Activated CD4-positive, alpha-beta T cell treated with anti-CD3 and anti-CD28 coated beads, Interleukin-2, amount 10 ng/mL, durations not matched to agents 24 days and 14 days (primary cell): ENCODE measurements around the gene ROR2. TPM values are rescaled to one million over a fixed set of nuclear protein-coding genes. Genes with fewer than 3 reads are reported as not detected.

ENCODE experiments used
- DNase-seq: peaks from one replicate; pipeline ENCODE4 v3.0.0; 2022
- H3K27ac Mint-ChIP-seq: one replicate; pipeline ENCODE4 v1.8.0; 2022; ENCODE audit warnings: mild to moderate bottlenecking, mixed read lengths
- H3K27me3 Mint-ChIP-seq: one replicate; pipeline ENCODE4 v1.8.0; 2022; ENCODE audit warnings: mixed read lengths
- H3K36me3 Mint-ChIP-seq: one replicate; pipeline ENCODE4 v1.8.0; 2022; ENCODE audit warnings: low read depth, mild to moderate bottlenecking, mixed read lengths
- H3K4me1 Mint-ChIP-seq: one replicate; pipeline ENCODE4 v1.8.0; 2021; ENCODE audit warnings: mixed read lengths
- H3K4me3 Mint-ChIP-seq: one replicate; pipeline ENCODE4 v1.8.0; 2022; ENCODE audit warnings: mild to moderate bottlenecking, moderate library complexity, mixed read lengths
- H3K9me3 Mint-ChIP-seq: one replicate; pipeline ENCODE4 v1.8.0; 2021; ENCODE audit warnings: mixed read lengths
- intact Hi-C: fragments of 100-400 bp; cut with micrococcal nuclease; formaldehyde crosslinking; loops from one replicate; pipeline ENCODE4 v1.15.1; 2023
- total RNA-seq: library from RNA; stranded (reverse); gene quantifications from 2 replicates; pipeline ENCODE4 v1.2.3, GENCODE V29; 2022

The ROR2 gene
- total RNA-seq, 1 donor from 2014 or later = 0.40 TPM

DNA sequence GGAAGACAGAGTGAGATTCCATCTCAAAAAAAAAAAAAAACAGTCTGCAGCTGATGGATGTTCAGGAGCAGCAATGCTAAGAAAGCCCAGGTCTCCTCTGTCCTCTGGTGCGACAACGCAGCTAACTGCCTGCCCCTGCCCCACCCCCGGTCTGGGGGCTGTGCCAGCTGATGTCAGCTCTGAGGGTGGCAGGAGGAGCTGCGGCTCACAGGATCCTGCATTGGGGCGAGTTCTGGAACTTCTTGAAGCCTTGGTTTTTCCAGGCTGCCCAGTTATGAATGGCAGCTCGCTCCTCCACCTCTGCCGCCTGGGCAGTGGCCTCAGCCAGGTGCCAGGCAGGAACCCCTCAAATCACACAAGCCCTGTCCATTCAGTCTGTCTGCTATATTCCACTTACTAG is 113.5 kb downstream of the ROR2 start:
- Mint-ChIP-seq H3K9me3 (no peaks in the 10 kb centered on the region), H3K27ac (no peak overlapping the region), H3K36me3 (no peaks in the 10 kb centered on the region), H3K4me3 (no peak overlapping the region), H3K27me3 (peaks cover 4% of the 10 kb centered on the region), H3K4me1 (peaks cover 7% of the 10 kb centered on the region)
- no peak for DNase-seq
- intact Hi-C loops = no loop called here

DNA sequence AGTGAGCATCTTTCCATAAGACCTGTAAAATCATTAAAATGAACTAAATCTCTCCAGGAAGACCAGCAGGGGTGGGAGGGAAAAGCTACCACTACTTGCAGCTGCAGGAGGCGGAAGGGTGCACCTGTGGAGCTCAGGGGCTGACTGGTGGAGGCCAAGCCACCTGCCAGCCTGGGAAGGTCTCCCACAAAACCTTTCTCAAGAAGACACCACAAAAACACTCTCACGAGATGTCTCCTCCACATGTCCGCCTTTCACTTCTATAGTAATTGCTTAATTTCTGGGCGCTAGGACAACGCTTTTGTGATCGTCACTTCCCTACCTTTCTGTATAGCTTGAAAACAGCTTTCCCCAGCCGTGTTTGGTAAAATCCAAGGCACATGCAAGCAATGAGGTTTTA is 114.4 kb downstream of the ROR2 start:
- H3K9me3 Mint-ChIP-seq = no peaks in the 10 kb centered on the region
- no peaks in the 10 kb centered on the region for H3K36me3 Mint-ChIP-seq
- H3K4me3 Mint-ChIP-seq = no peak overlapping the region
- DNase-seq = no peak
- peaks cover 4% of the 10 kb centered on the region for H3K27me3 Mint-ChIP-seq
- intact Hi-C loops = no loop called here
- H3K4me1 Mint-ChIP-seq = peaks cover 7% of the 10 kb centered on the region
- H3K27ac Mint-ChIP-seq = no peak overlapping the region

DNA sequence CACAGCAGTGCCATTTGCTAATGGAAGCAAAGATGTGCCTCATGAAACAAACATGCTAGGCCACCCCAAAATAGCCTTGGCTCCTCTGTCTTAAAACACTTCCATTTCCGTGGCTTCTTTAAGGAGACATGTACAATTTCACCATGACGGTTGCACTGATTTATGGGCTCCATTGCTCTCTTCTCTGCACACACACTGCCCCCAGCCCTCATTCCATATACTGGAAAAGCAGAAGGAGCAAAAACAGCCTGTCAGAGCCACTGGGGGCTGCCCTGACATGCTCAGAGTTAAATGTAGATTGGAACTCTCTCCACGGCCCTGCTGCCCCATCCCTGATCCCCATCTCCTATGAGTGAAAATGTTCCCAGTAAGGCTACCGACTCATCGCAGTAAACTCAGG is 114.8 kb downstream of the ROR2 start:
- Mint-ChIP-seq H3K4me3 (no peak overlapping the region), H3K9me3 (no peaks in the 10 kb centered on the region), H3K4me1 (peaks cover 5% of the 10 kb centered on the region), H3K27me3 (peaks cover 4% of the 10 kb centered on the region), H3K27ac (no peak overlapping the region), H3K36me3 (no peaks in the 10 kb centered on the region)
- intact Hi-C loops = no loop called here
- no peak for DNase-seq

DNA sequence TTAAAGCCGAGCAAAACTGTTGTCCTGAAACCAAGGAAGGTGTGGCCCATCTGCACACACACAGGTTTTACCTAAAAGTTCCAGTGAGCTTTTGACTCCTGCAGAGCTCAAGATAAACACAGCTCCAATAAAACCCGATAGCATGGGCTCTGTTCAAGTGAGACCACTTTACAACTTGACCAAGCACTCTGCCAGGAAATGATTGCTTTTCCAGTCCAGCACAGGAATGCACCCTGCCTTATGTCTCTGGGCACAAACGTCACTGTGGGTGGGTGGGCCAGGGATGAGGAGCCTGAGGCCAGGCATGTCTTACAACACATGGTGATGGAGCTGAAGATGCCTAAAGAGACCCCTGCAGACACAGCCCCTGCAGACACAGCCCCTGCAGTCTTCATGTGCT is 115.3 kb downstream of the ROR2 start:
- H3K27ac Mint-ChIP-seq = no peak overlapping the region
- no peaks in the 10 kb centered on the region for H3K36me3 Mint-ChIP-seq
- DNase-seq = no peak
- H3K4me3 Mint-ChIP-seq = no peak overlapping the region
- intact Hi-C loops = no loop called here
- H3K27me3 Mint-ChIP-seq = peaks cover 4% of the 10 kb centered on the region
- H3K4me1 Mint-ChIP-seq = peaks cover 3% of the 10 kb centered on the region
- H3K9me3 Mint-ChIP-seq = no peaks in the 10 kb centered on the region

DNA sequence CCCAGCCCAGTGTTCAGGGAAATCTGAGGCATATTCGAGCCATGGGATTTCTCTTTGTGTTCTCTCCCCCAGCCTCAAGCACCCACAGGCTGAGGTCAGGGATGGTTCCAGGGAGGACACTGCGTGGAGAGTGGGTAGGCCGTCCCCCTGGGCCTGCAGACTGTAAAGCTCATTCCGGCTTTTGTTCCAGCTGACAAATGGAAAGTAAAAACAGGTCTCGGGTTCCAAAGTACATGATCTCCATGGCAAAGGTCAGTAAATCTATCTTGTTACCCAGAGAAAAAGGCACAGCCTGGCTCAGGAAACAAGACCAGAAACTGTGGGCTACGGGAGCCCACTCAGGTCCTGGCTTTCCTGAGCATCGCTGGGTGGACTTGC is 116.2 kb downstream of the ROR2 start:
- no peak for DNase-seq
- H3K27me3 Mint-ChIP-seq = peaks cover 4% of the 10 kb centered on the region
- intact Hi-C loops = no loop called here
- H3K36me3 Mint-ChIP-seq = no peaks in the 10 kb centered on the region
- H3K9me3 Mint-ChIP-seq = no peaks in the 10 kb centered on the region
- peaks cover 3% of the 10 kb centered on the region for H3K4me1 Mint-ChIP-seq
- H3K27ac Mint-ChIP-seq = no peak overlapping the region
- no peak overlapping the region for H3K4me3 Mint-ChIP-seq

DNA sequence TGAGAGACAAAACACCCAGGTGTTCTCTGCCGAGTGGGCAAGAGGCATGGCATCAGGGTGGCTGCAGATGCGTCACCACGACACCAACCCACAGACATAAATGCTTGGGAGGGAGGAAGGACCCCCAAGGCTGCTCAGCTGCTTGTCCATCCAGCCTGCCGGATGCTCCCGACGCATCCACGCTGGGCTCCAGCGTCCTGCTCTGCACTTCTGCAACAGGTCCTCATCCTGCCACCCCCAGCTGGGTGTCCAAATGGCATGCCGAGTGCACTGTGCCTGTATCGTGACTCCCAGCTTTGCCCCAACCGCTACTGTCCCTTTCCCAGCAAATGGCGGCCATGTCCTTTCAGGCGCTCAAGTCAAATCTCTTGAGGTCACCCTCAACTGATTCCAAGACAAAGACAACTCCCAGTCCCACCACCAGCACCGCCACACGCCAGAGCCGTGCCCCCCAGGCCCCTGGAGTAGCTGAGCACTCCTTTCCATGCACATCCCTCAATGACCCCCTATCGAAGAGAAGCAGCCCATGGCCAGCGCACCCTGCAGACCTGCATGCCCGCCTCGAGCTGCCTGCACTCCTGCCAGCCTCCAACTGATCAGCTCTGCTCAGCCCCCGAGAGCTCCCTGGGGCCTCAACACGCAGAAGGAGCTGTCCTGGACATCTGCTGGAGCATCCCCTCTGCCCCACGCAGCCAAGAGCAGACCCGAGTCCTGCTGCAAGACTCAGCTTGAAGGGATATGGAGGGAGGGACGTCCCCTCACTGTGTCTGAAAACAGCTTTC is 116.7 kb downstream of the ROR2 start:
- Mint-ChIP-seq H3K4me3 (no peak overlapping the region), H3K9me3 (no peaks in the 10 kb centered on the region), H3K36me3 (no peaks in the 10 kb centered on the region), H3K27ac (no peak overlapping the region), H3K4me1 (peaks cover 3% of the 10 kb centered on the region), H3K27me3 (peaks cover 4% of the 10 kb centered on the region)
- intact Hi-C loops = no loop called here
- no peak for DNase-seq

DNA sequence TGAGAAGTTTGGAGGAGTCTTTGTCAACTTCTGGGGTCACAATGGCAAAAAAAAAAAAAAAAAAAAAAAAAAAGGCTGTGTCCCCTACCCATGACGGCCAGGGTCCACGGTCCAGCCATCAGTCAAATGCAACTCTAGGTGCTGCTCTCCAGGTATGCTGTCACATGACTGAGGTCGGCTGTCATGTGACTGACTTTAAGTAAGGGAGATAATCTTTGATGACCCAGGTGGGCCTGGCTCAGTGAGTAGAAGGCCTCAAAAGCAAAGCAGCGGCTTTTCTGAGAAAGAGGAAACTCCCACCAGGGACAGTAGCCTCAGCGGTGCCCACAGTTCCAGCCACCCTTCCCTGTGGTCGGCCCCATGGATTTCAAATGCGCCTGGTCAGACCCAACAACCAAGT is 117.7 kb downstream of the ROR2 start:
- peaks cover 5% of the 10 kb centered on the region for H3K27me3 Mint-ChIP-seq
- H3K9me3 Mint-ChIP-seq = no peaks in the 10 kb centered on the region
- H3K4me1 Mint-ChIP-seq = no peaks in the 10 kb centered on the region
- H3K27ac Mint-ChIP-seq = no peak overlapping the region
- no peaks in the 10 kb centered on the region for H3K36me3 Mint-ChIP-seq
- intact Hi-C loops = no loop called here
- DNase-seq = no peak
- no peak overlapping the region for H3K4me3 Mint-ChIP-seq

DNA sequence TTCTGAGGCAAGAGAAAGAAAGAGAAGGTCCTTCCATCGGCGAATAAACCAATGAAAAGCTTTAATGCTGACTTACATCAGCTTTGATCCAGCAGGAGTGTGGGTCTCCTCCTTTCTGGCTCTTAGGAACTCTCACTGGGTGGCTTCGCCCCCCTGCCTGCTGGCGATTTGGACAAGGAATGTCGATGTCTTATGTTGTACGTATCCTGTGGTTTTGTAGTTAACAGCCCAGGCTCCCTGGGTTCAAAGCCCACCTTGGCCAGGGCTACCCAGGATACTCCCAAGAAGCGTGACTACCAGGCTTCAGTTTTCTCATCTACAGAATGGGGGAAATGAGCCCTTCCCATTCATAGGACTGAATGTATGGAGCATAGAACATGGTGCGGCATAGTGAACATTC is 124.2 kb downstream of the ROR2 start:
- peaks cover 8% of the 10 kb centered on the region for H3K27me3 Mint-ChIP-seq
- no peak overlapping the region for H3K27ac Mint-ChIP-seq
- no peaks in the 10 kb centered on the region for H3K9me3 Mint-ChIP-seq
- no peaks in the 10 kb centered on the region for H3K4me1 Mint-ChIP-seq
- DNase-seq = no peak
- no peak overlapping the region for H3K4me3 Mint-ChIP-seq
- intact Hi-C loops = no loop called here
- no peaks in the 10 kb centered on the region for H3K36me3 Mint-ChIP-seq

DNA sequence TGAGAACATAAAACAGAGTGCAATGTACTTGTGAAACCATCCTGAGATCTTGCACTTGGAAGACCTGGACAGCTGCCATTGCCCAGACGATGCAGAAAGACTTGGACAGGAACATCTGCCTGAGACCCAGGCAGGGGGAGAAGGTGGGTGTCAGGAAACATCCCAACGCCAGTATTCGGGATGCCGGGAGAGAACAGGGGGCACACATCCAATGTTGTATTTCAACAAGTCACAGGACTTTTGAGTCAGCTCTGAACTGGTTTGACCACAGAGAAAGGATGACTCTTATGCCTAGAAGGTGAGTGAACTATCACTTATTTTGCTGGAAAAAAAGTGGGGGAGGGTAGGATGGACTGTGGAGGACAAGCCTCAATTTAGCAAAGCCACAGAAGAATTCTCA is 124.6 kb downstream of the ROR2 start:
- H3K36me3 Mint-ChIP-seq = no peaks in the 10 kb centered on the region
- peaks cover 8% of the 10 kb centered on the region for H3K27me3 Mint-ChIP-seq
- H3K27ac Mint-ChIP-seq = no peak overlapping the region
- intact Hi-C loops = no loop called here
- DNase-seq = no peak
- no peak overlapping the region for H3K4me3 Mint-ChIP-seq
- H3K4me1 Mint-ChIP-seq = no peaks in the 10 kb centered on the region
- no peaks in the 10 kb centered on the region for H3K9me3 Mint-ChIP-seq

DNA sequence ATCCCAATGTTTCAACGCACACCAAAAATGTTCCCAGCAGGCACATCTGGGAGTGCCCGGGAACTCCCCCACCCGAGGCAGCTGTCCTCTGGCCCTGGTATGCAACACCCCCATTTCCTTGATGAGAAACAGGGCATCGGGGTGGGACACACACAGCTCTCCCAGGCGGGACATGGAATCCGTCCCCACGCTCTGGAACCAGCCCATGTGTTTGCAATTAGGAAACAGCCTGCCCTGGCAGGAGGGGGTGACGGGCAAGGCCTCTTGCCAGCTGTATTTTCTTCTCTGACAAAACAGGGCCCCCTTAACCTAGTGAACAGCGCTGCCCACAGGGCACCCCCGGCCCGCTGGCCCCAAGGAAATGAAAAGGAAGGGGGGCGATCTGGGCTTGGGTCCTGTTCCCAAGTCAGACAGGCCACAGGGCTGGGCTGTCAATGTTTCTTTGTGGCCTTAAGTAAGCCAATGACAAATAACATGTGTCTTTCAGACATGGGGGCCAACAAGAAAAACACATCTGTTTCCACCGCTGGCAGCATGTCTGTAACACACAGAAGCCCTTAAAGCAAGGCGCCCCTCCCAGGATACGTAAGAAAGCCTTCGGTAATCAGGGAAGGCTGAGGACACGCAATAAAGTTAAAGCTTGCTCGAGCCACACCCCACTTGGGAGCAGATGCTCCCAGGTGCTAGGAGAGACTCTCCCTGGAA is 125.3 kb downstream of the ROR2 start:
- H3K4me3 Mint-ChIP-seq = no peak overlapping the region
- no peak for DNase-seq
- peaks cover 8% of the 10 kb centered on the region for H3K27me3 Mint-ChIP-seq
- no peaks in the 10 kb centered on the region for H3K36me3 Mint-ChIP-seq
- no peaks in the 10 kb centered on the region for H3K9me3 Mint-ChIP-seq
- no peak overlapping the region for H3K27ac Mint-ChIP-seq
- H3K4me1 Mint-ChIP-seq = no peaks in the 10 kb centered on the region
- intact Hi-C loops = no loop called here

DNA sequence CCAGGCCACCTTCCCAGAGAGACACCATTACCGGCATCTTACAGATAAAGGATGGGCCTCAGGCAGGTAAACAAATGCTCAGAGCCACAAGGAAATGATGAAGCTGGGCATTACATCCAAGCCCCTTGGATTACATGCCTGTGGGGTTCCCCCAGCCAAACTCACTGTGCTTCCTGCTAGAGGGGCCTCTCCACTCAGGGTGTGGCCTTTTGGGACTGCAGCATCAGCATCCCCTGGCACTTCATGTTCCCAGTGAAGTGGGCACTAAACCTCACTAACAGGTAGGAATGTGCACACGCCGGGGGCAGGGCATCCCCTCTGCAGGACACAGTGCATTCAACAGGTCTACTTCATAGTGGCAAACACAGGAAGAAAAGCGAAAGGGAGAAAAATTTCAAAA is 125.9 kb downstream of the ROR2 start:
- H3K9me3 Mint-ChIP-seq = no peaks in the 10 kb centered on the region
- no peak overlapping the region for H3K4me3 Mint-ChIP-seq
- no peaks in the 10 kb centered on the region for H3K4me1 Mint-ChIP-seq
- intact Hi-C loops = no loop called here
- H3K36me3 Mint-ChIP-seq = no peaks in the 10 kb centered on the region
- peaks cover 8% of the 10 kb centered on the region for H3K27me3 Mint-ChIP-seq
- no peak for DNase-seq
- no peak overlapping the region for H3K27ac Mint-ChIP-seq

DNA sequence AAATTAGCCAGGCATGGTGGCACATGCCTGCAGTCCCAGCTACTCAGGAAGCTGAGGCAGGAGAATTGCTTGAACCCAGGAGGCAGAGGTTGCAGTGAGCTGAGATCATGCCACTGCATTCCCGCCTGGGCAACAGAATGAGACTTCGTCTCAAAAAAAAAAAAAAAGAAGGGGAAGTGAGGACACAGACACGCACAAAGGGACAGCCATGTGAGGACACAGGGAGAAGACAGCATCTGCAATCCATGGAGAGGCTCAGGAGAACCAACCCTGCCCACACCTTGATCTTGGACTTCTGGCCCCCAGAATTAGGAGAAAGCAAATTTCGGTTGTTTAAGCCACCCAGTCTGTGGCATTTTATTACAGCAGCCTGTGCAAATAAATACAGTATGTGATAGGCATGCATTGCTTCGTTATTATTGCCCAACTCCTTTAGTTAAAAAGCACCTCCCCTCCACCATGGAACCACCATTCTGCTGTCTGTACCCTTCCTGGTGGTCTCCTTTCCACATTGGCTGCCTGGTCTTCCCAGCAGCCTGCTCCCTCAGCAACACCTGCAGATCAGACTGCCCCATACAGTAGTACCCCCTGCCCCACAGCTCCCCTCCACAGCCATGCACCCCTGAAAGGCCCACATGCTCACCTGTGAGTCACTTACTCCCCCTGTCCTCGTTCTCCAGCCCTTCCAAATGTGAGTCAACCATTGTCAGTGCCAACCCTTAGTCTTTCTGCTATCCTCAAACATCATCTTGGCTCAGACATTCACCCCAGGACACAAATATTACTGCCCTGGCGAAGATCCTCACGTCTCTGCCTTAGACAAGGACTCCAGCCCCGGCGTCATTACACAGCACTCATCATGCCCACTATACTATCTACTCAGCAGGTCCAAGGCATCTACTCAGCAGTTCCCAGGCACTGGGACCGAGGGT is 128.8 kb downstream of the ROR2 start:
- Mint-ChIP-seq H3K9me3 (no peaks in the 10 kb centered on the region), H3K27me3 (peaks cover 7% of the 10 kb centered on the region), H3K4me3 (no peak overlapping the region), H3K27ac (no peak overlapping the region), H3K4me1 (no peaks in the 10 kb centered on the region), H3K36me3 (no peaks in the 10 kb centered on the region)
- intact Hi-C loops = no loop called here
- DNase-seq = no peak

DNA sequence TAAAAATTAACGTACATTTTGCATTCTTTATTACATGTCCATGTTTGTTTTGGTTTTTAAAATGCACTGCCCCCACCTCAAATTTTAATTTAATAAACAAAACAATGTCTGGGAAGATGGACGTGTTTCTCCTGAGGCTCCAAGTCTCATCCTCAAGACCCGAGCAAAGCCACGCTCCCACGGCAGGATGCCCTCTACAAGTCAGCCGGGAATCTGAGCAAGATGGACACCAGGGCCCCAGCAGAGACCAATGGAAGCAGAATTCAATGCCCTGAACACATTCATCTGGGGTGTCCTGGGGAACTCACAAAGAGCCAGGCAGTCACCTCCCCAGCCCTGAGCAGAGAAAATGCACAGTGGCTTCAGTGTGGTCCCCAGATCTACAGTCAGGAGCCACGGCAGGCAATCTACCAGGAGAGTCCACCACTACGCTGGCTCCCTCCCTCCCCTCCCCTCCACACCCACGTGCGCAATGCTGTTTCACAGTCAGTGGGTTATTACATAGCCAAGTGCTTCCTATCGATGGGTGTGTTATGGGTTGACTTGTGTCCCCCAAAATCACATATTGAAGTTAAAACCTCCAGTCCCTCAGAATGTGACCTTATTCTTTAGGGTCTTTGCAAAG is 129.8 kb downstream of the ROR2 start:
- H3K4me1 Mint-ChIP-seq = no peaks in the 10 kb centered on the region
- intact Hi-C loops = no loop called here
- no peaks in the 10 kb centered on the region for H3K9me3 Mint-ChIP-seq
- no peaks in the 10 kb centered on the region for H3K36me3 Mint-ChIP-seq
- H3K27ac Mint-ChIP-seq = no peak overlapping the region
- peaks cover 7% of the 10 kb centered on the region for H3K27me3 Mint-ChIP-seq
- H3K4me3 Mint-ChIP-seq = no peak overlapping the region
- DNase-seq = no peak
